Epithelial cell of prostate (primary cell): ENCODE measurements around the gene MZT2B.
"Not testable (repeated sequence)": the region's sequence is repeated elsewhere in the genome, so short reads cannot be mapped to it uniquely, and the experiment has no call there.

Experiments used
- DNase-seq: peaks from one replicate; pipeline ENCODE4 v3.0.0-alpha.2; 2011; ENCODE audit warnings: low read depth, low spot score
- H3K27ac ChIP-seq: fragments of 450-650 bp; 2 replicates; pipeline ENCODE4 v1.5.1; 2017; ENCODE audit warnings: mild to moderate bottlenecking

MZT2B gene, protein sequence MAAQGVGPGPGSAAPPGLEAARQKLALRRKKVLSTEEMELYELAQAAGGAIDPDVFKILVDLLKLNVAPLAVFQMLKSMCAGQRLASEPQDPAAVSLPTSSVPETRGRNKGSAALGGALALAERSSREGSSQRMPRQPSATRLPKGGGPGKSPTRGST

DNA sequence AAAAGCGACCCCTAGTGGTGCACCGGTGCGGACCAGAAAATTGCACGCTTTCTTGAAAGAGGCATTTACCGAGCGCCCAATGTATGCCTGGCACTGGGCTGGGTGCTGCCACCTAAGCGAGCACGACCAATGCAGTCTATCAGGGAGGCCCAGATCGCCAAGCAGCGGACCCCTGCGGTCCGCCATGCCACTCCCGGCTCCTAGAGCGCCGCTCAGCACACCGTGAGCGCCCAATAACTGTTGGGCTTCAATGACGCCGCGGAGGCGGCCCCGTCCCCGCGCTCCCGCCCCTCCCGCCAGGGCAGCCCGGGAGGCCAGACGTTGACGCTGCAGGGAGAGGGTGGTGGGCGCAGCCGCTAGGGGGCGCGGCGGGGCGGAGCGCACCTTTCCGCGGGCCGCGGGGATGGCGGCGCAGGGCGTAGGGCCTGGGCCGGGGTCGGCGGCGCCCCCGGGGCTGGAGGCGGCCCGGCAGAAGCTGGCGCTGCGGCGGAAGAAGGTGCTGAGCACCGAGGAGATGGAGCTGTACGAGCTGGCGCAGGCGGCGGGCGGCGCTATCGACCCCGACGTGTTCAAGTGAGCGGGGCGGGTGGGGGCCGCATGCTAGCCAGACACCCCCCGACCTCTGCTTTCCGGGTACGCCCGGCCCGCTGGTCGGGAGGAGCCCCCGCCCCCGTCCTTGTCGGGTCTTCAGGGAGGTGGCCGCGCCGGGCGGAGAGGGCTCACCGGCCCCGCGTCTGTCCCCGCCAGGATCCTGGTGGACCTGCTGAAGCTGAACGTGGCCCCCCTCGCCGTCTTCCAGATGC is at the start of gene MZT2B:
TSS of gene MZT2B (plus strand) at position 383 of the 803 bp plus-strand sequence. CDS start at position 404, 21 bp downstream.
- peak within 1 kb of the TSS; percentile 58 for H3K27ac ChIP-seq
- peak; percentile 1 for DNase-seq

DNA sequence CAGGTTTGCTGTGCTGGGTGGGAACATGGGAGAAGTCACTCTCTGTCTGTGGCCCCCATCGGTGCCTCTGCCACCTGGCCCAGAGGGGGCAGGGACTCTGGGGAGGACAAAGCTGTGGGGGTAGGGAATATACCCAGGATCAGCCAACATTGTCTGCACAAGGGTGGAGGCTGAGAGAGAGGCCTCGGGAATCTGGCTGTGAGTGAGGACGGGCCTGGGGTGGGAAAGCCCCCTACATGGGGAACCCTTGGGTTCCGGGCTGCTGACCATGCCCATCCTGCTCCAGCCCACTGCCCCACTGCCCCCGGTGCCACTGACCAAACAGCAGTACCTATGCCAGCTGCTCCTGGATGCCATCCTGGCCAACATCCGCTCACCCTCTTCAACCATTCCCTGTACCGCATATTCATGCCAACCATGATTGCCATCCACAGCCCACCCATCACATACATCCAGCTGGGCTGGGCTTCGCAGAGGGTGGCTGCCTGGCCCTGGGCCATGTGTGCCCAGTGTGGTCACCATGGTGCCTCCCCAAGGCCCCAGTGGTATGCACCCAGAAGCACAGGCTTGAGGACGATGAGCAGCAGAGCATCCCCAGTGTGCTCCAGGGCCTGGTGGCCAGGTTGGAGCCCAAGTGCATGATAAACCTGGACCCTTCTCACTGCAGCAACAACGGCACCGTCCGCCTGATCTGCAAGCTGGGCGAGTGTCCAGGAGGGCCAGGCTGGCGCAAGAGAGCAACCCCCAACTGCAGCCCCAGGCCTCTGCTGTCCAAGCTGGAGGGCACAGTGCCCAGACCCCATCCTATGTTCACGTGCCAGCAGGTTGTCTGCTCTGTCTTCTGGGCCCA is 46.1 kb upstream of the MZT2B start:
- no peak for DNase-seq
- no peak overlapping the region for H3K27ac ChIP-seq

DNA sequence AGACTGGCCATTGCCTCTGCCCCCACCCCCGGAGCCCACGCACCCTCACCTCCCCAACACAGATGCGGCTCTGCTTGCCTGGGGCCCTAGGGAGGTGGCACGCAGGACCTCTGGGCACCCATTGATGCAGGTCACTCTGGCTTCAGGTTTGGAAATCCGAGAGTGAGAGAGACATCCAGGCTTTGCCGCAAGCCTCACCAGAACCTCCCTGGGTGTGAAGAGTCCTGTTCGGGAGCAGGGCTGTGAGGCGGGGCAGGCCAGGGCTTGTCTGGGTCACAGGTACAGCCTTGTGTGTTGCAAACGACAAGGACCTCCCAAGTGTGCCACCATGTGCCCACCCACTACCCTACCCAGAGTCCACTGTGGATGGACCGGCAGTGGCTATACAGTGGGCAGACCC is 45.5 kb upstream of the MZT2B start:
- not testable (repeated sequence) for DNase-seq, H3K27ac ChIP-seq

DNA sequence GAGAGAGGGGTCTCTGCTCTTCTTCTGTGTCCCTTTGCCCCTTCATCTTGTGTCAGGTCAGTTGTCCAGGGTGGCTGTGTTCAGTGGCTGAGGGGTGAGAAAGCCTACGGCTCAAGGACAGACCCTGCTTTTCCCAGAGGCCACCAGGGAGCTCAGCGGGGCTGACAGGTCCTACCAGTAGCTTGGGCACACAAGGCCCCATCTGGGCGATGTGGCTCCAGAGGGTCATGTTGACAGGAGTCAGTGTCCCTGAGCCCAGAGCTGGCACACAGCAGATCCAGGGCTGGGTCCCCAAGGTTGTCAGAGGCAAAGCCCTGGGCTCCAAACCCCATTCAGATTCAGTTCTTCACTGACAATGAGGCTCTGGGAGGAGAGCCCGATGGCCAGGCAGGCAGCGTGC is 44.9 kb upstream of the MZT2B start:
- DNase-seq, H3K27ac ChIP-seq: not testable (repeated sequence)

DNA sequence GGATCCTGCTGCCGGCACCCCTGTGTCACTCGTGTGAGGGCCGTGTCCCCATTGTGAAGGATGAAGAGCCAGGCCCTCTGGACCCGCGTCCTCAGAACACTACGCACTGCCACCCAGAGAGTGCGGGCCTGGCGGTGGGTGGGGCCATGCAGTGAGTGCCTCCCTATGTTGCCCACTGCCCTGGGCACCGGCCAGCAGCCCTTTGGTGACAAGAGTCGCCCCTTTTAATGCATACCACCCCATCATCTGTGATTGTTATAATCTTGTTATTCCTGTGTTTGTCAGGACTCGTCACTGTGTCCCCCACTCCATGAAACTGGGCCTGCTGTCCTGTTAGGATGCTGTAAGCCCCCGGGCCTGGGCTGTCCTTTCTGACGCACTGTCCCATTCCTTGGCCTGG is 43.7 kb upstream of the MZT2B start:
- H3K27ac ChIP-seq, DNase-seq: not testable (repeated sequence)

DNA sequence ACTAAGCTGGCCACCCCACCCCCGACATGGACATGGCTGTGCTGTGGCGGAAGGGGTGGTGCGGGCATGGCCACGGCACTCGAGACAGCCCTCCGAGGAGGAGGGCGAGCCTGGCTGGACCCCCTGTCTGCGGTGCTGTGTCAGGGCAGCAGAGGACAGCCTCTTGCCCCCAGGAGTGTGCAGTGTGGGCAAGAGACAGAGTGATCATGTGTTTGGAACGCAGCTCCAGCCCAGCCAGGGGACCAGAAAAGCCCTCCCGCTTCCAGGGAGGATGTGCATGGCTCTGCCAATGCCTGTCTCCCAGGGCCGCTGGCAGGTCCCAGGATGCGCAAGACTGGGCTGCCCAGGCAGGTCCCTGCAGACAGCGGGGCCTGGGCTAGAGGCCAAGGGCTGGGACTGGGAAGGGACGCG is 43.2 kb upstream of the MZT2B start:
- H3K27ac ChIP-seq, result not testable (repeated sequence)

DNA sequence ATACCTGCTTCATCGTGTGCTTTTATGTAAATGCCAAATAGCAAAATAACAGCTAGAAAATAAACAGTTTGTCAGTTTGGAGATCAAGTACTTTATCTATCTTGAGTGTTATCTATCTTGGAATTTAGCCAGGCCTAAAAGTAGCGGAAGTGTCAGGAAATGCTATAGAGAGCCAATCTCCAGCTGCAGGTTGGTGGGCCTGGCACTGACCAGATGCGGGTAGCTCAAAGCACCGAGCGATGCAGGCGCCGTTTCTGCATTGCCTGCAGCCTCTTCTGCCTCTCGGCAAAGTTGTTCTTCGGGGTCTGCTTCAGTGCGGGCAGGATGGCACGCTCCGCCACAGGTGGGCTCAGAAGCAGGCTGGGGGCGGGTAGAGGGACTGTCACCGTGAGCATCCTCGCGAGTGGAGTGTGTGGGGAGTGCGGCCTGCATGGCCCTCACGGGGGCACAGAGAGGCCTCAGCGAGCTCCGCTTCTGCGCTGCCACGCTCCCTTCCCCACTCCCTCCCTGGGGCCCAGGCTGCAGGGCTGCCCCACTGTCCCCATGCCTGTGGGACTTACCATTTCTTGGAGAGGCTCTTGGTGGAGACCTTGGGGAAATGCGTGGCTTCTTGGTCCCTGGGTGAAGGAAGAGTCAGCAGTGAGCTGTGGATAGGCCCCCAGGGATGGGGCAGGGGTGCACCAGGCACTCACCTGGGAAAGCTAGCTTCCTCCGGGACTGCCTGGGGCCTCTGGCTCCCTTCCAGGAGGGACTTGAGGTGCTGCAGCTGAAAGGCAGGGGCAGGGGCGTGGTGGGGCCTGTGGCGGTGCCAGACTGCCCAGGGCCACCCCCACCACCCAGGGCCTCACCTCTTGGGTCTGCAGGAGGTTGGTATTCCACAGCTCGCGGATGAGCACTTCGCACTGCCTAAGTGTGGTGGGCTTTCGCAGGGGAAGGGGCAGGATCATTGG is 42.5 kb upstream of the MZT2B start:
- not testable (repeated sequence) for H3K27ac ChIP-seq, DNase-seq

More for the DNA sequence above, 43.2 kb upstream of the MZT2B start:
- DNase-seq, result not testable (repeated sequence)

DNA sequence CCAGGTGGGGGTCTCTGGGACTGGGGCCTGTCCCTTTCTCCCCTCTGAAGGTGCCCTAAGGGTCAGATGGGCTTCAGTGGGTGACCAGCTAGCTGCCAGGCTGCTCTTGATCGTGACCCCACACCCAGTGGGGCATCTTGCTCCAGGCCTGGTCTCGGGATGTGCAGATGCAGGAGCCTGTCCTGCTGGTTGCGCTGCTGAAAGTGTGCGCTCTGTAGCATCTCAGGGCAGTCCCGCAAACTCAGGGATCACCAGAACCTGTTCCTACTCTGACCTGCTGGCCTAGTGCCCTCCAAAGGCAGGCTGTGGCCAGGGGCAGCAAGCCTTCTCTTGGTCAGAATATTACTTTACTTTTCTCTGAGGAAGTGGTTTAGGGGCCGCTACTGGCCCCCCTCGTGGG is 41.5 kb upstream of the MZT2B start:
- DNase-seq, H3K27ac ChIP-seq: not testable (repeated sequence)

DNA sequence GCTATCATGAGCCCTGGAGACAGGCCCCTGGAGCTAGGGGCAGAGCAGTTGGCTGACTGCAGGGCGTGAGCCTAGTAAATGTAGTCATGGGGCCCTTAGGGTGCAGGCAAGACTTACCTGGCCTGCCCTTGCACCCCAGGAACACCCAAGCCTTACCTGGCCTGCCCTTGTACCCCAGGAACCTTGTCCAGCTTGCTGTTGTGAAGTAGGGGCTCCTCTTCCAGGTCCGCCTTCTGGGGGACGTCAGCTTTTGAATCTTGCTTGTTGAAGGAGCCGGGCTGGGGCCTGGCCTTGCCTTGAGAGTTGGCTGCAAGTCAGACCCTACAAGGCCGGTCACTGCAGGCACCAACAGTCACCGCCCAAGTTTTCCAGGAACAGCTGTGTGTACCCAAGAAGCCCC is 41.1 kb upstream of the MZT2B start:
- H3K27ac ChIP-seq, result not testable (repeated sequence)

DNA sequence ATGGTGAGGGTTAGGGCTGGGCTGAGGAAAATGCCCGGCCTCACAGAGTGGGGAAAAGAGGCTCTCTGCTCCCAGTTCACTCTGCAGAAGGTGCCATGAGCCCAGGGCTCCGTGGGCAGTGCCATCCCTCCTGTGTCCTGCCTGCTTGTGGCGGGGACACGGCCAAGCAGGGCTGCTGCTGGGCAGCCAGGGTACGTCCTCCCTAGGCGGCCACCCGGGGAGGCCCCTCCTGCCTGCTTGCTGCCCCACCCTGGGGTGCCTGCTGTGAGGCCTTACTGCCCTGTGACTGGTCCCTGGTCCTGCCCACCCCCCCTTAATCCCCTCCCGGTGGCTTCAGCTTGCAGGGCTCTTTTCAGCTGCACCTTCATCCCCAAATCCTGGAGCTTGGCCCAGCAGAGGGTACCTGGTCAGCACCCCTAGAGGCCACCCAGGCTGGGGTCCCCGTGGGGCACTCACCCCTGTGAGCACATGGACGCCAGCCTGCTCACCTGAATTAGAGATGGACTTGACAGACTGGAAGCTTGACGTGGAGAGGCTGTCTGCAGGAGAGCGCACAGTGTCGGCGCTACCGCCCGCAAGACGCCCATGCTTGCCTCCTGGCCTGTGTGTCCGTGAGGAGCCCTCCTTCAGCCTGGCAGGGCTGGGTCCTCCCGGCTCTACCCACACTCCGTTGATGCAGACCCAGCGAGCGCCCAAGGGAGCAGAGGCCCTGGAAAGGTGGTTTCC is 40.3 kb upstream of the MZT2B start:
- H3K27ac ChIP-seq, DNase-seq: not testable (repeated sequence)

More for the DNA sequence above, 41.1 kb upstream of the MZT2B start:
- DNase-seq, result not testable (repeated sequence)

DNA sequence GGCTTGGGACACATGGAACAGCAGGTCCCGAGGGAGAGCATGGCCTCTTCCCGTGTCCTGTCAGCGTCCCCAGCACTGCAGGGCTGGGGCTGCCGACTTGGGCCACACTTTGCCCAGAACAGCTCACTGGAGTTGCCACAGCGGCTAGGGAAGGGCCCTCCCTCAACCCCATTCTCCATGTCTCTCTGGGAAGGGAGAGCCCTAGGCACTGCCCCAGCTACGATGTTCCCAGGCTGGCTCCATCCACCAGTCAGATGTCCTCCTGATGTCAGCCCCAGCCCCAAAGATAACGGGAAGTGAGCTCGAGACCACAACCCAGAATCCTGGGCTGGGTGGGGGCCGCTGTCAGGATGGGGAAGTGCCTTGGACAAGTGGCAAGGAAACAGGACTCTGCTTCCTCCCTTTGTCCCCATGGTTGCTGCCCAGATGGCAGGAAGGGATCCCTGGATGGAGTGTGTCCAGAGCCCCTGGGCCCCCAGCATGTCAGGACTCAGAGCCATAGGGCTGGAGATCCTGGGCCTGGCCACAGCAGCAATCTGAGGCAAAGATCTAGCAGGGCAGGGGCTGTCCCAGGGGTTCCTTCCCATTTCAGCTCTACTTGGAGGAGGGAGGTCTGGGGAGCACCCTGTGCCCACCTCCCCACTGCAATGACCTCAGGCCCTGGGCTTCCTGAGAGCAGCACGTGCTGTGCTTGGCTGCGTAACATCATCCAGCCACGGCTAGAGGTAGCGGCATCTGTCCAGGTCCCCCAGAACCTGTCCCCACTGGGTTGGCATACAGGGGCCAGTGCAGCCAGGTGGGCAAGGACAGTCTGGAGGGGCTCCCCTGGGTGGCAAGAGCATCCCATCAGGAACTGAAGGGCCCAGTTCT is 39.4 kb upstream of the MZT2B start:
- DNase-seq, H3K27ac ChIP-seq: not testable (repeated sequence)

DNA sequence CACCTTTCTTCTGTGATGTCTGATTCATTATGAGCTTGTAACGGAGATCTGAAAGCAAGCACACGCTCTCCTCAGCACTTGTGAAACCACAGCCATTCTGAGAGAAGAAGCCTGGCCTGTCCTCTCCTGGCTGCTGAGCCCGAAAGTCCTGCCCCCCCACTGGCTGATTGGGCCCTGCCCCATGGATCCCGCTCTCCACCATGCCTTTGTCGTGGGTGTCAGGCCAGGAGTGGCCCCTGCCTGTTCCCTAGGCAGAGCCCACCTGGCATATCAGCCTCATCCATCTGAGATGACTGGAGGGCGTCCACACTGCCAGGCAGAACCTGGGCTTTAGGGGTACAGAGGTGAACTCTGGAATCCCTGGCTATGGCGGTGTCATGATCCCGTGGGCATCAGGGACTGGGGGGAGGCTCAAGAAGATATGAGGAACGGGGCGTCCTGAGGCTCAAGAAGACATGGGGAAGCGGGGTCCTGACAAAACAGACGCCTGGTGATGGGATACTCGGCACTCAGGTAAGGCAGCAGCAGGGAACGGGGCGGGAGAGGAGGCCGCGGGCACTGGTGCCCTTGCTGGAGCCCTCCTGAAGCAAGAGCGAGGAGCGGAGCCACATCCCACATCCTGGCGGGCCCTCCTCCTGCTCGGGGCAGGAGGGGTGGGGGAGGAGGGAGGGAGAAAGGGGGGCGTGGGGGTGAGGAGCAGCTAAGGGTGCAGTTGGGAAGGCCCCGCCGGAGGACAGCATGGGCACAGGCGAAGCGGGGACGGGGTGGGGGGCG is 38.6 kb upstream of the MZT2B start:
- DNase-seq, H3K27ac ChIP-seq: not testable (repeated sequence)

DNA sequence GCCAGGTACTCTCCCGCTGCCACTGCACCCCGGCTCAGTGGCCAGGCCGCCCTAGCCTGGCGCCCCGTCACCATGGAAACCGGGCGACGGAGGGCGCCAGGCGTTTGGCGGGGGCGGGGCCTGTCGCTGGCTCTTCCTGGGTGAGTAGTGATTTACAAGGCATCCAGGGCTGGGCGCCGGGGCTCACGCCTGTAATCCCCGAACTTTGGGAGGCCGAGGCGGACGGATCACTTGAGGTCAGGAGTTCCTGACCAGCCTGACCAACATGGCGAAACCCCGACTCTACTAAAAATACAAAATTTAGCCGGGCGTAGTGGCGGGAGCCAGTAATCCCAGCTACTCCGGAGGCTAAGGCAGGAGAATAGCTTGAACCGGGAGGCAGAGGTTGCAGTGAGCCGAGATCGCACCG is 37.1 kb upstream of the MZT2B start, which contains the start of gene CCDC74B:
TSS of gene CCDC74B (minus strand) at position 107 of the 409 bp plus-strand sequence. CDS start 116 bp downstream, outside the sequence.
- not testable (repeated sequence) for H3K27ac ChIP-seq, DNase-seq

DNA sequence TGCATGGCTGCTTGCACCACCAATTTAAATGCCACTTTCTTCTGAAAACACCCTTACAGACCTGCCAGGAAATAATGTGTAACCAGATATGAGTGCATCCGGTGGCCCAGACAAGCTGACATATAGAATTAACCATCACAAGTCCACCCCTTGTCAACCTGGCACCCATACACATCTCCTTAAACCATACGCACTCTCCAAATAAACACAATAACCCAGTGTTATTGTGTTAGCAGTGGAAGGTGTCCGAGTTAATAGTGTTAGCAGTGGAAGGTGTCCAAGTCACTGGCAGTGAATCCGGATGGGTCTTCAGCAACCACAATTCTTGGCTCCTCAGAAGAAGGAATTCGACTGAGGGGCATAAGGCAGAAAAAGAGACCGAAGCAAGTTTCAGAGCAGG is 33.5 kb upstream of the MZT2B start:
- DNase-seq, H3K27ac ChIP-seq: not testable (repeated sequence)

DNA sequence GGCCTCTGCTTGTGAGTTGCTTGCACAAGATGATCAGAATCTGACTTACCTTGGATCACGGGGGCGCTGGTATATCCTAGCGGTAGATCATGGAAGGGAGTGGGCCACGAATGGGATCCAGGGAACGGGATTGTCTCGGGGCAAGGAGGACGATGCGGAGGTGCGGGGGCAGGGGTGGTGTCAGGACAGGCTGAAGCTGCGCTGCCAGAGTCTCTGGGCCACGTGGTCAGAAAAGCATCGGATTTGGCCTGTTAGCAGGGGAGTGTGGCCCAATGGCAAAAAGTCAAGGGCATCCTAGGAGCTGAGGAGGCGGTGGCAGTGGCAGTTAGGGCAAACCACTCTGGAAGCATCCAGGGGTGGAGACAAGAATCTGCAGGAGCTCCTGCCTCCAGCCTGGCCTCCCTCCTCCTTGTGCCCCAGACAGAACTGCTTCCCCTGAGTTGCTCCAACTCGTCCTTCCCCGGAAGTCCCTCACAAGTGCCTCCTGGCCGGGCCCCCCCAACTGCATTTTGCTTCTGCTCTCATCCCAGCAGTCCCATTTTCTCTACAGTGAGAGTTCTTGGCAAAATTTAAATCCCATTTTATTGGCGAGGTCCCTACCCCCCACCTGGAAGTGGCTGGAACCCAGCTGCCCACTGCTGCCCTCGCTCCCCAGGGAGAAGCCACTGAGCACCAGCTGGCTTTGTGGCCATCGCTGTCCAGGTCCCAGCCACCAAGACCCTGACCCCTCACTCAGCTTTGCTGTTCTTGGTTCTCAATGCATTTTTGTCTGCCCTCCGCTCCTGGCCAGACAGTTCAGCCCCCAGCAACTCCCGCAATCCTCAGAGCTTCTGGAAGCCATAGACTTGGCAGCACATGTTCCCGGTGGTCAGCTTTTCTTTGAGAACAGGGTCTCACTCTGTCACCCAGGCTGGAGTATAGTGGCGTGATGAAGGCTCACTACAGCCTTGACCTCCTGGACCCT is 31.6 kb upstream of the MZT2B start:
- H3K27ac ChIP-seq, result no peak overlapping the region
- no peak for DNase-seq

DNA sequence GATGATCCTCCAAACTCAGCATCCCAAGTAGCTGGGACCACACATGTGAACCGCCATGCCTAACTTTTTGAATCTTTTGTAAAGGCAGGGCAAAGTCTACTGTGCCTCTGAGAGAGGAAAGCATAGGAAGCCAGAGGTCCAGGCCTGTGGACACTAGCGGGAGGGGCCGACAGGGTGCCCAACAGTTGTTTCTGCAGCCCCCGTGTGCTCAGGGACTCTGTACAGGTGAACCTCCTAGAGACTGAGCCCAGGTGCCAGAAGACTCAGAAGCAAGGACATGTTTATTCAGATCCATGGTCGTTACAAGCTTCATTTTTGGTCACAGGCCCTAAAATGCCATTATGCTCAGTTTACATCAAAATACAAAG is 30.9 kb upstream of the MZT2B start:
- H3K27ac ChIP-seq, DNase-seq: not testable (repeated sequence)
